SH-SY5Y (cell line): ENCODE data around the gene MLANA.

Experiments used
- GATA2 ChIP-seq: IDR thresholded peaks from 2 replicates; pipeline ENCODE4 v1.6.1; 2011; ENCODE audit warnings: mild to moderate bottlenecking, low read depth, low read length
- GATA3 ChIP-seq: IDR thresholded peaks from 2 replicates; pipeline ENCODE4 v1.6.1; 2011; ENCODE audit warnings: low read depth, mild to moderate bottlenecking, low read length, moderate library complexity

DNA sequence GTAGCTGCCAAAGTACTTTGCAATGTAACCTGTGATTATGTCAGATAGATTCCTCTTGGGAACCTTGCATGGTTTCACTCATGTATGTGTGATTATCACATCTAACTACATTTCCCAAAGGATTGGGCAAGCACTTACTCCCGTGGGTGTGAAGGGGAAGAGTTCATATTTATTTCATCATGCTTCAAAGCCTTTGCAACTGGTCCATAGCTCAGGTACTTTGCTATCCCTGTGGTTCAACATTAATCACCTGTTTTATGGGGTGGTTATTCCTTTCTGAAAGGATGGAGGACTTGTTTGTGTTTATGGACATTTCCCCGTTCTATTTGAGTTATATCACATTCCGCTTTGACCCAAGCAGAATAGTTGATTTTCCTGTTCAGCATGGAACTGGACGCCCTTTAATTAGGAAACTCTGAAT is 44.2 kb upstream of the MLANA start:
- TF ChIP-seq GATA2 = no peak
- no peak for TF ChIP-seq GATA3
